GM12892 (cell line): Measurements from ENCODE around the gene GAL.

ENCODE experiments used
- POLR2A ChIP-seq: IDR thresholded peaks from 2 replicates; pipeline ENCODE4 v1.6.1; 2011; ENCODE audit warnings: low read depth, low read length, control low read depth
- TAF1 ChIP-seq: IDR thresholded peaks from 2 replicates; pipeline ENCODE4 v1.6.1; 2011; ENCODE audit warnings: low read depth, mild to moderate bottlenecking, control low read depth, low read length, borderline replicate concordance

DNA sequence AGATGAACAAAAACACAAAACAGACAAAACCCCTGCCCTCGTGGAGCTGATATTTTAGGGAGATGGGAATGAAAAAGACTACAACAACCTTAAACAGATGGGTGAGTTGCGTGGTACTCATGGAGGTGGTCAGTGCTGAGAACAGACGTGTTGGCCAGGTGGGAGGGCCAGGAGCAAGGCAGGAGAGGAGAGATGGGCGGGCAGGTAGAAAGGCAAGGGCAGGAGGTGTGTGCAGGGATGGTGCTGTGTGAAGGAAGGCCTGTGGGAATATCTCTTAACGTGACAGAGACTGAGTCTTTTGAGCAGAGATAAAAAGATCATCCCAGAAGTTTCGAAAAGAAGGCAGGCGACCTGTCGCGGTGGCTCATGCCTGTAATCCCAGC, 7.0 kb downstream of the GAL start:
- no peak for TF ChIP-seq POLR2A
- no peak for TF ChIP-seq TAF1
